Endothelial cell of umbilical vein (primary cell): Measurements from ENCODE around the gene TCF7L2. TPM values are rescaled to one million over a fixed set of nuclear protein-coding genes. Genes with fewer than 3 reads are reported as not detected.

Experiments
- BruUV-seq: library from RNA; stranded (reverse); fragments of 400-500 nt; replicated peaks from 2 replicates; lab custom pipeline; 2021; lab: Mats Ljungman, UMichigan
- CTCF ChIA-PET: fragments of 300-600, 350-600 bp; sonication (Branson Sonifier 250); formaldehyde crosslinking; loops from one replicate; lab custom pipeline; 2021; ENCODE audit warnings: antibody characterized with exemption, inconsistent platforms; lab: Charles Lee
- POLR2A ChIA-PET: fragments of 300-600, 350-600 bp; sonication (Branson Sonifier 250); formaldehyde crosslinking; loops from one replicate; lab custom pipeline; 2021; ENCODE audit warnings: antibody characterized with exemption, inconsistent platforms; lab: Charles Lee
- DNase-seq: peaks from one replicate; pipeline ENCODE4 v3.0.0-alpha.2; 2011; ENCODE audit warnings: low read depth, low spot score
- FAIRE-seq: peaks from 2 replicates; lab custom pipeline; 2011; peaks lifted over from hg19 to GRCh38; lab: Jason Lieb, UNC
- H2AFZ ChIP-seq: 2 replicates; pipeline ENCODE4 v1.6.0; 2012; ENCODE audit warnings: low read depth, low read length, control low read depth, inconsistent platforms
- H3K27ac ChIP-seq: 2 replicates; pipeline ENCODE4 v1.5.1; 2011; ENCODE audit warnings: low read depth, mild to moderate bottlenecking, control low read depth, low read length, moderate library complexity; ENCODE audit not compliant: insufficient read depth
- H3K27me3 ChIP-seq, 2 experiments: 2 replicates each; pipeline versions ENCODE4 v1.6.0 to v1.6.1; 2011; ENCODE audit warnings: low read length in 2 of 2, mixed read lengths in 1 of 2; ENCODE audit not compliant: control insufficient read depth in 2 of 2, insufficient read depth in 2 of 2
- H3K36me3 ChIP-seq, 2 experiments: 2 replicates in 1 of 2; 3 replicates in 1 of 2; pipeline ENCODE4 v1.5.1; 2011; ENCODE audit warnings: low read length in 2 of 2, mild to moderate bottlenecking in 1 of 2, moderate library complexity in 1 of 2; ENCODE audit not compliant: control insufficient read depth in 2 of 2, insufficient read depth in 2 of 2; ENCODE audit errors: extremely low read depth in 1 of 2
- H3K4me1 ChIP-seq: 3 replicates; pipeline ENCODE4 v1.5.1; 2011; ENCODE audit warnings: mild to moderate bottlenecking, low read length; ENCODE audit not compliant: control insufficient read depth, insufficient read depth; ENCODE audit errors: extremely low read depth
- H3K4me2 ChIP-seq: 2 replicates; pipeline ENCODE4 v1.6.1; 2011; ENCODE audit warnings: low read length, control low read depth, mixed read lengths; ENCODE audit not compliant: insufficient read depth
- H3K4me3 ChIP-seq, 3 experiments: fragments of 200-600 bp in 1 of 3; sonication (generic), shearing (Covaris generic) in 1 of 3; replicated peaks in 1 of 3; 2 replicates each; pipeline ENCODE4 v1.5.1; 2011 to 2016; ENCODE audit warnings: control low read depth in 3 of 3, low read length in 3 of 3, mild to moderate bottlenecking in 2 of 3, inconsistent platforms in 1 of 3, low read depth in 1 of 3, moderate library complexity in 1 of 3; ENCODE audit not compliant: insufficient read depth in 1 of 3
- H3K79me2 ChIP-seq: 2 replicates; pipeline ENCODE4 v1.6.0; 2012; ENCODE audit warnings: low read length, inconsistent platforms; ENCODE audit not compliant: control insufficient read depth, insufficient read depth
- H3K9ac ChIP-seq: replicated peaks from 2 replicates; pipeline ENCODE3; 2011; ENCODE audit warnings: low read length, control low read depth; ENCODE audit not compliant: insufficient read depth; ENCODE audit errors: extremely low read depth
- H3K9me1 ChIP-seq: replicated peaks from 3 replicates; pipeline ENCODE4 v1.6.0; 2011; ENCODE audit warnings: mild to moderate bottlenecking, low read length; ENCODE audit not compliant: control insufficient read depth, insufficient read depth; ENCODE audit errors: extremely low read depth
- H3K9me3 ChIP-seq: replicated peaks from 2 replicates; pipeline ENCODE4 v1.5.1; 2012; ENCODE audit warnings: low read length, inconsistent platforms; ENCODE audit not compliant: control insufficient read depth, insufficient read depth
- H4K20me1 ChIP-seq: replicated peaks from 2 replicates; pipeline ENCODE3; 2011; ENCODE audit warnings: mild to moderate bottlenecking, low read length; ENCODE audit not compliant: control insufficient read depth, insufficient read depth; ENCODE audit errors: extremely low read depth
- EZH2 ChIP-seq: IDR thresholded peaks from 2 replicates; pipeline ENCODE4 v1.6.1; 2012; ENCODE audit warnings: borderline replicate concordance, low read depth, mild to moderate bottlenecking, moderate library complexity, low read length, inconsistent platforms; ENCODE audit not compliant: severe bottlenecking
- FOS ChIP-seq: IDR thresholded peaks from 2 replicates; pipeline ENCODE4 v1.6.1; 2011; ENCODE audit warnings: mild to moderate bottlenecking, low read length, moderate library complexity, borderline replicate concordance; ENCODE audit not compliant: insufficient read depth
- GATA2 ChIP-seq: IDR thresholded peaks from 2 replicates; pipeline ENCODE4 v1.7.0; 2011; ENCODE audit warnings: low read depth, mild to moderate bottlenecking, moderate library complexity, mixed read lengths, low read length; ENCODE audit not compliant: insufficient read length, insufficient read depth
- JUN ChIP-seq: IDR thresholded peaks from 2 replicates; pipeline ENCODE4 v1.6.1; 2011; ENCODE audit warnings: borderline replicate concordance, low read depth; ENCODE audit not compliant: insufficient read length, insufficient read depth
- MYC ChIP-seq: IDR thresholded peaks from one replicate; pipeline ENCODE4 v1.6.1; 2011; ENCODE audit warnings: mild to moderate bottlenecking, low read depth, low read length
- POLR2A ChIP-seq: IDR thresholded peaks from 2 replicates; pipeline ENCODE4 v1.6.1; 2012; ENCODE audit warnings: low read depth, mild to moderate bottlenecking, control low read depth, low read length
- POLR2AphosphoS5 ChIP-seq: IDR thresholded peaks from 2 replicates; pipeline ENCODE4 v1.6.1; 2012; ENCODE audit warnings: low read depth, mild to moderate bottlenecking, control low read depth, low read length, moderate library complexity; ENCODE audit not compliant: insufficient read depth
- dilution Hi-C: fragments of 300-500 bp; cut with MboI; formaldehyde crosslinking; loops from one replicate; pipeline ENCODE4 v1.15.0; 2019; ENCODE audit warnings: low sequenced_read_pairs; ENCODE audit not compliant: extremely low pct_ligation_motif_present
- intact Hi-C: fragments of 100-400 bp; cut with micrococcal nuclease; formaldehyde crosslinking; loops from one replicate; pipeline ENCODE4 v1.10.0; 2022
- polyA plus RNA-seq, 4 experiments: library from polyadenylated mRNA; depleted of rRNA in 3 of 4; stranded (reverse) in 3 of 4; unstranded in 1 of 4; fragments of >200 nt; gene quantifications; 2 replicates each; pipeline versions ENCODE4 v1.2.1 to v1.2.3, GENCODE V29; 2011 to 2012; ENCODE audit warnings: missing spikeins in 1 of 4
- total RNA-seq: library from RNA; stranded (reverse); gene quantifications from 2 replicates; pipeline ENCODE4 v1.2.3, GENCODE V29; 2021
- TF ChIP-seq, protein P1 (sequence below), 2 donors: IDR thresholded peaks; 1 replicate in 1 of 2; 2 replicates in 1 of 2; pipeline ENCODE4 v1.5.1; 2011; ENCODE audit warnings: low read length in 2 of 2, mild to moderate bottlenecking in 2 of 2, moderate library complexity in 2 of 2, control low read depth in 1 of 2, inconsistent platforms in 1 of 2, low read depth in 1 of 2; ENCODE audit not compliant: insufficient read depth in 1 of 2; ENCODE audit errors: extremely low read depth in 1 of 2
- TF ChIP-seq, protein P2 (sequence below): IDR thresholded peaks from 2 replicates; pipeline ENCODE4 v1.6.1; 2011; ENCODE audit not compliant: insufficient read depth, insufficient read length

Gene TCF7L2
- total and polyA plus RNA-seq, 2 donors (not counting 3 experiments of a cell fraction or from before 2014, with no cell fraction given): 9.9 to 21.8 TPM

DNA sequence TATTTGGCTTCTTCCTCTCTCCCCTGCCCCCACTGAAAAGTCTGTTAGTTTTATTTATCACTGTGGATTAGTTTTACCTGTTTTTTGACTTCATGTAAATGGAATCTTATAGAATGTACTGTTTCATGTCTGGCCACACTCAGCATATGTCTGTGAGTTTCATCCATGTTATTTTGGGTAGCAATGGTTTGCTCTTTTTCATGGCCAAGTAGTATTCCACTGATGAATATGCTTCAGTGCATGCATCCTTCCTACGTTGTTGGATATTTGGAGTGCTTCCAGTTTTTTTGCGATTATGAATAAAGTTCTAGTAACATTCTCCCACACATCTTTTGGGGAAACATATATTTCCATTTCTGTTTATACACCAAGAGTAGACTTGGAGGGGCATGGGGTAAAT, 19.1 kb downstream of the TCF7L2 start:
- Histone ChIP-seq H3K27me3 (no peaks in the 10 kb centered on the region), H3K9me1 (no peaks in the 10 kb centered on the region), H3K27ac (no peak overlapping the region), H3K4me2 (no peak overlapping the region), H3K9ac (no peak overlapping the region), H3K4me1 (peaks cover 12% of the 10 kb centered on the region), H4K20me1 (no peaks in the 10 kb centered on the region), H3K4me3 (no peak overlapping the region), H3K36me3 (no peaks in the 10 kb centered on the region), H3K79me2 (peaks cover 31% of the 10 kb centered on the region), H2AFZ (no peak overlapping the region), H3K9me3 (no peaks in the 10 kb centered on the region)
- ChIA-PET POLR2A (no interaction called here), CTCF (no interaction called here)
- no peak for DNase-seq
- no peak for FAIRE-seq
- intact Hi-C loops: no loop called here
- no peak for TF ChIP-seq POLR2AphosphoS5
- TF ChIP-seq FOS: no peak
- no peak for TF ChIP-seq MYC
- TF ChIP-seq EZH2: no peak
- TF ChIP-seq JUN: no peak
- TF ChIP-seq POLR2A: no peak
- TF ChIP-seq, protein P1, sequence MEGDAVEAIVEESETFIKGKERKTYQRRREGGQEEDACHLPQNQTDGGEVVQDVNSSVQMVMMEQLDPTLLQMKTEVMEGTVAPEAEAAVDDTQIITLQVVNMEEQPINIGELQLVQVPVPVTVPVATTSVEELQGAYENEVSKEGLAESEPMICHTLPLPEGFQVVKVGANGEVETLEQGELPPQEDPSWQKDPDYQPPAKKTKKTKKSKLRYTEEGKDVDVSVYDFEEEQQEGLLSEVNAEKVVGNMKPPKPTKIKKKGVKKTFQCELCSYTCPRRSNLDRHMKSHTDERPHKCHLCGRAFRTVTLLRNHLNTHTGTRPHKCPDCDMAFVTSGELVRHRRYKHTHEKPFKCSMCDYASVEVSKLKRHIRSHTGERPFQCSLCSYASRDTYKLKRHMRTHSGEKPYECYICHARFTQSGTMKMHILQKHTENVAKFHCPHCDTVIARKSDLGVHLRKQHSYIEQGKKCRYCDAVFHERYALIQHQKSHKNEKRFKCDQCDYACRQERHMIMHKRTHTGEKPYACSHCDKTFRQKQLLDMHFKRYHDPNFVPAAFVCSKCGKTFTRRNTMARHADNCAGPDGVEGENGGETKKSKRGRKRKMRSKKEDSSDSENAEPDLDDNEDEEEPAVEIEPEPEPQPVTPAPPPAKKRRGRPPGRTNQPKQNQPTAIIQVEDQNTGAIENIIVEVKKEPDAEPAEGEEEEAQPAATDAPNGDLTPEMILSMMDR (IDR thresholded peaks at IDR 0.05; ENCODE audit: extremely low read depth in 1 of 2, insufficient read depth in 1 of 2, low read depth in 1 of 2, low read length in 2 of 2): no peak
- TF ChIP-seq, protein P2, sequence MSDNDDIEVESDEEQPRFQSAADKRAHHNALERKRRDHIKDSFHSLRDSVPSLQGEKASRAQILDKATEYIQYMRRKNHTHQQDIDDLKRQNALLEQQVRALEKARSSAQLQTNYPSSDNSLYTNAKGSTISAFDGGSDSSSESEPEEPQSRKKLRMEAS: no peak
- no peak for TF ChIP-seq GATA2
- dilution Hi-C loops: no loop called here
- BruUV-seq: no TSS peak
